GM18951 (cell line): ENCODE data around the gene CD72.
"Not testable (repeated sequence)": the region's sequence is repeated elsewhere in the genome, so short reads cannot be mapped to it uniquely, and the experiment has no call there.

Experiments used
- POLR2A ChIP-seq: IDR thresholded peaks from 4 replicates; pipeline ENCODE4 v1.6.1; 2011; ENCODE audit warnings: mild to moderate bottlenecking; ENCODE audit not compliant: insufficient read length, insufficient read depth; ENCODE audit errors: extremely low read depth
- in situ Hi-C: fragments of 300-500 bp; cut with MboI; formaldehyde crosslinking; loops from one replicate; pipeline ENCODE4 v1.12.0; 2022; ENCODE audit warnings: low sequenced_read_pairs, mixed read lengths, inconsistent platforms; ENCODE audit not compliant: unreplicated experiment

The CD72 gene

GRCh38 chr9:35616681-35617459, 1.3 kb downstream of the CD72 start:
- TF ChIP-seq POLR2A = peak; percentile 71
- in situ Hi-C loops = no loop called here

GRCh38 chr9:35615981-35616680, 2.1 kb downstream of the CD72 start:
- TF ChIP-seq POLR2A = no peak
- in situ Hi-C loops = no loop called here

- TF ChIP-seq POLR2A = no peak
- in situ Hi-C loops = no loop called here
Observed at GRCh38 chr9:35612843-35613242, 5.4 kb downstream of the CD72 start.

- in situ Hi-C loops = not testable (repeated sequence)
Observed at GRCh38 chr9:35612066-35612465, 6.1 kb downstream of the CD72 start.

- in situ Hi-C loops = no loop called here
- TF ChIP-seq POLR2A = no peak
Observed at GRCh38 chr9:35611230-35611797, 6.9 kb downstream of the CD72 start.

GRCh38 chr9:35609820-35610163, 8.4 kb downstream of the CD72 start:
- no peak for TF ChIP-seq POLR2A
- in situ Hi-C loops = no loop called here

GRCh38 chr9:35609001-35609819, 9.0 kb downstream of the CD72 start:
- TF ChIP-seq POLR2A = no peak
- in situ Hi-C loops = no loop called here

- TF ChIP-seq POLR2A = no peak
- in situ Hi-C loops = no loop called here
Observed at GRCh38 chr9:35608221-35608620, 10.0 kb downstream of the CD72 start.

- in situ Hi-C loops = no loop called here
- no peak for TF ChIP-seq POLR2A
Observed at GRCh38 chr9:35606726-35607125, 11.5 kb downstream of the CD72 start.

GRCh38 chr9:35606138-35606504, 12.1 kb downstream of the CD72 start:
- in situ Hi-C loops = no loop called here
- TF ChIP-seq POLR2A = no peak

GRCh38 chr9:35605351-35606137, 12.7 kb downstream of the CD72 start:
- in situ Hi-C loops = no loop called here
- TF ChIP-seq POLR2A = no peak

GRCh38 chr9:35604578-35605350, 13.4 kb downstream of the CD72 start, which contains the start of gene TESK1:
TESK1 (plus strand) TSS chr9:35605262; CDS start chr9:35605620, 358 bp downstream.
- no peak for TF ChIP-seq POLR2A
- in situ Hi-C loops = no loop called here
